IPS-15b (cell line): ENCODE results near the gene CLMP.

Experiments used
- H3K27me3 ChIP-seq: one replicate; pipeline ENCODE4 v1.6.1; 2013; ENCODE audit warnings: low read length; ENCODE audit not compliant: control insufficient read depth, insufficient read depth
- H3K36me3 ChIP-seq: one replicate; pipeline ENCODE4 v1.6.1; 2013; ENCODE audit warnings: low read length; ENCODE audit not compliant: control insufficient read depth, insufficient read depth
- H3K4me1 ChIP-seq: one replicate; pipeline ENCODE4 v1.6.1; 2013; ENCODE audit warnings: mild to moderate bottlenecking, low read length; ENCODE audit not compliant: control insufficient read depth, insufficient read depth
- H3K4me3 ChIP-seq: one replicate; pipeline ENCODE4 v1.5.1; 2013; ENCODE audit warnings: low read depth, low read length
- H3K9ac ChIP-seq: one replicate; pipeline ENCODE4 v1.6.1; 2013; ENCODE audit warnings: low read depth, mild to moderate bottlenecking, low read length
- H3K9me3 ChIP-seq: one replicate; pipeline ENCODE4 v1.6.1; 2013; ENCODE audit warnings: mild to moderate bottlenecking, low read length; ENCODE audit not compliant: control insufficient read depth, insufficient read depth

The CLMP gene

DNA sequence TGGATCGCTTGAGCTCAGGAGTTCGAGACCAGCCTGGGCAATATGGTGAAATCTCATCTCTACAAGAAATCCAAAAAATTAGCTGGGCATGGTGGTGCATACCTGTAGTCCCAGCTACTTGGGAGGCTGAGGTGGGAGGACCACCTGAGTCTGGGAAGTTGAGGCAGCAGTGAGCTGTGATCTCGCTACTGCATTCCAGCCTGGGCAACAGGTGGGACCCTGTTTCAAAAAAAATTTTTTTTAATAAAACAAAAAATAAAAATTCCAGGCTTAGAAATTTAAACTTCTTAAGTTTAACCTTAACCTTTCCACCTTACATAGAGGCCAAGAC is 21.2 kb downstream of the CLMP start:
- H3K27me3 ChIP-seq, result no peaks in the 10 kb centered on the region
- H3K9ac ChIP-seq, result no peak overlapping the region
- H3K4me3 ChIP-seq, result no peak overlapping the region
- H3K4me1 ChIP-seq, result peaks cover 9% of the 10 kb centered on the region
- H3K36me3 ChIP-seq, result no peaks in the 10 kb centered on the region
- H3K9me3 ChIP-seq, result no peaks in the 10 kb centered on the region

- Histone ChIP-seq H3K4me3 (no peak overlapping the region), H3K27me3 (no peaks in the 10 kb centered on the region), H3K9me3 (no peaks in the 10 kb centered on the region), H3K4me1 (peaks cover 5% of the 10 kb centered on the region), H3K9ac (no peak overlapping the region), H3K36me3 (no peaks in the 10 kb centered on the region)
These were observed 21.8 kb downstream of the CLMP start for GRCh38 chr11:123173040-123173855.

DNA sequence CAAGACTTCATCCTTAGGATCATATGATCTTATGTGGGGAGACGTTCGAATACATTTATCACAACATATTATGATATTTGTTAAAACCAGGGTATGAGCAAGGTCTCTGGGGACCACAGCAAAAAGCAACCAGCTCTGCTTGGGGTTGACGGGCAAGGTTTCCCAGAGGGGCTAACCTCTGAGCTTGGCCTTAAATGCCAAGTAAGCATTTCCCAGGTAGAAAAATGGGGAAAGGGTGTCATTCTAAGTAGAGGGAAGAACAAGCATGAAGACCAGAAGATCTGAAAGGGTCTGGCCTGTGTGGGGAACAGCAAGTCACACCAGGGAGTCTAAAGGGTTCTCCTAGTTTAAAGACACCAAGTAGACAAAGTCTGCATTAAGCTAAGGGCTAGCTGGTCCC is 24.1 kb downstream of the CLMP start:
- Histone ChIP-seq H3K4me3 (no peak overlapping the region), H3K36me3 (no peaks in the 10 kb centered on the region), H3K4me1 (peaks cover 4% of the 10 kb centered on the region), H3K27me3 (no peaks in the 10 kb centered on the region), H3K9me3 (no peaks in the 10 kb centered on the region), H3K9ac (no peak overlapping the region)

- Histone ChIP-seq H3K27me3 (no peaks in the 10 kb centered on the region), H3K4me1 (peaks cover 4% of the 10 kb centered on the region), H3K36me3 (no peaks in the 10 kb centered on the region), H3K4me3 (no peak overlapping the region), H3K9me3 (no peaks in the 10 kb centered on the region), H3K9ac (no peak overlapping the region)
These were observed 25.2 kb downstream of the CLMP start for GRCh38 chr11:123169821-123170220.

DNA sequence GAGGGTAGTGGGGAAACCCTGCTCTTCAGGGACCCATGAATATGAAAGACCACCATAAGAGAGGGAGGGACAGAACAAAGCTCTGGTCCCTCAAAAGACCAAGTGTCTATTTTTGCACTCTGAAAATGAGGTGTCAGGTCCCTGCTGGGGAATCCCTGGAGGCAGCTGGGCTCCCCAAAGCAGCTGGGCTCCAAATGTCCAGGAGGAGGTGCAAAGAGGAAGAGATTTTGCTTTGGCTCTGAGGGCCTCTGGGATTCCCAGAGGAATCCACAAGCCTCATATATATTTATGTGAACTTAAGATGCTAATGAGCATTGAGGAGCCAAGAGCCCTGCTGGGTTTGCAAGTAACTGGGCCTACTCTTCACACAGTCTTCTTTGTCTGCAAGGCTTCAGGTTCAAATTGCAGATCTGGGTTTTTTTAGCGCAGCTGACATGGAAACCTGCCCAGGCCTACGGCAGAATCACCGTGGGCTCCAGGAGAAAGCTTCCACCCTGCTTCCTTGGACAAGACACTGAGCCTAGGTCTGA is 26.0 kb downstream of the CLMP start:
- Histone ChIP-seq H3K36me3 (no peaks in the 10 kb centered on the region), H3K4me1 (peaks cover 4% of the 10 kb centered on the region), H3K4me3 (no peak overlapping the region), H3K9me3 (no peaks in the 10 kb centered on the region), H3K9ac (no peak overlapping the region), H3K27me3 (no peaks in the 10 kb centered on the region)

DNA sequence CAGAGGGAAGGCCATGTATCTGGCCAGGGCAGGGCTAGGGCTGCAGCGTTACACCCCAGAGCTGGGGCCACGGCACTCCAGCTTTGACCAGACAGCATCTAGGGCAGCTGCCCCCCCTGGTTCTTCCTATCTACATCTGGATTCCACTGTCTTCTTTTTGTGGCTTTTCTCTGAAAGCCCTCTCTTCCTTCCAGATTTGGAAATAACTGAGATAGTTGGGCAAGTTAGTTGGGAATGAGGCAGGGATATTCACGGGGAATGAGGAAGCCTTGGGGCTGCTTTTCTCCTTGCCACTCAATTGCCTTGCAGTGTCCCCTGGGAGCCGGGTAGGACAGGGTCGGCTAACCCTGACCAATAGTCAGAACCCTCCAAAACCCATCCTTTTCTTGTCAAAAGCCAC is 26.8 kb downstream of the CLMP start:
- Histone ChIP-seq H3K9me3 (no peaks in the 10 kb centered on the region), H3K9ac (no peak overlapping the region), H3K27me3 (no peaks in the 10 kb centered on the region), H3K36me3 (no peaks in the 10 kb centered on the region), H3K4me1 (peaks cover 4% of the 10 kb centered on the region), H3K4me3 (no peak overlapping the region)

DNA sequence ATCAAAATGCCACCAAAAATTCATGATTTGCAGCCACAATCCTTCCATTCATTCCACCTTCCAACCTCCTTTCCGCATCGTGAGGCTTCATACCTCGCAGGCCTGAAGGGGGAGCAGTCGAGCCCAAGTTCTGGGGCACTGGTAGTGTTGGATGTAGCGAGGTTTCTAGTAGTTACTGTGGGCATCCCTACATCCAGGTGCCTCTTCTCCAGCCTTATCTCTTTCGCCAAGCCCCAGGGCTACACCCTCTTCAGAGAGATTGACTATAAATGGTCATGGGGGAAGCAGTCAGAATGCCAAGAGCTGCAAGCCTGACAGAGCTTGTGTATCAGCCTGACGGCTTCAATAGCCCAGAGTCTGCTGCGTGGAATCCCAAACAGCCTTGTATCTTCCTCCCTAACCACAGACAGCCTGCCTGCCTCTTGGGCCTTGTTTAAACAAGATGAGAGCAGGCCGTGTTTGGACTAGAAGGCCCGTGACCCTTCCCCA is 28.9 kb downstream of the CLMP start:
- Histone ChIP-seq H3K4me3 (no peak overlapping the region), H3K36me3 (no peaks in the 10 kb centered on the region), H3K27me3 (no peaks in the 10 kb centered on the region), H3K9ac (no peak overlapping the region), H3K4me1 (peaks cover 4% of the 10 kb centered on the region), H3K9me3 (no peaks in the 10 kb centered on the region)

- no peaks in the 10 kb centered on the region for H3K36me3 ChIP-seq
- no peak overlapping the region for H3K4me3 ChIP-seq
- H3K4me1 ChIP-seq, result peaks cover 4% of the 10 kb centered on the region
- H3K27me3 ChIP-seq, result no peaks in the 10 kb centered on the region
- no peak overlapping the region for H3K9ac ChIP-seq
- no peaks in the 10 kb centered on the region for H3K9me3 ChIP-seq
These were observed 30.2 kb downstream of the CLMP start for GRCh38 chr11:123164732-123165450.

DNA sequence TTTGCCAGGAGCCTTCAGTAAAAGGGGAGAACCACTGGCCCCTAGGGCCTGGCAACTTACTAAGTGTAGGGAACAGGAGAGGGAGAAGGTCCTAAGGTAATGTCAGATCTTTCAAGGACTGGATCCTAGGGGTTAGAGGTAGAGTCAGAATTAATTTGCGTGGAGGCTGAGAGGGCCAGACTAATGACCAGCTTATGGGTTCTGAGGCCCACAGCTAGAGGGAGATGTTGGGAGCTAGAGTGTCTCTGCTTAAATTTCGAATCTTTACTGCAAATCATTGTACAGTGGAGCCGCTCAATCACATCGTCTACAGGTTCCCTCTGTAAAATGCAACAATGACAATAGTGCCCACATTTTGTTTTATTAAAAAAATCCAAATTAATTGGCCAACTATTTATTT is 31.4 kb downstream of the CLMP start:
- no peaks in the 10 kb centered on the region for H3K27me3 ChIP-seq

GRCh38 chr11:123161376-123162030 is 33.5 kb downstream of the CLMP start:
- Histone ChIP-seq H3K36me3 (no peaks in the 10 kb centered on the region), H3K9me3 (no peaks in the 10 kb centered on the region), H3K4me1 (no peaks in the 10 kb centered on the region), H3K27me3 (no peaks in the 10 kb centered on the region), H3K4me3 (no peak overlapping the region), H3K9ac (no peak overlapping the region)

More for the DNA sequence above, 31.4 kb downstream of the CLMP start:
- no peaks in the 10 kb centered on the region for H3K4me1 ChIP-seq
- H3K9ac ChIP-seq, result no peak overlapping the region
- no peaks in the 10 kb centered on the region for H3K9me3 ChIP-seq
- H3K4me3 ChIP-seq, result no peak overlapping the region
- H3K36me3 ChIP-seq, result no peaks in the 10 kb centered on the region

- no peaks in the 10 kb centered on the region for H3K36me3 ChIP-seq
- no peaks in the 10 kb centered on the region for H3K4me1 ChIP-seq
- no peaks in the 10 kb centered on the region for H3K27me3 ChIP-seq
- no peak overlapping the region for H3K4me3 ChIP-seq
- H3K9ac ChIP-seq, result no peak overlapping the region
- H3K9me3 ChIP-seq, result no peaks in the 10 kb centered on the region
These were observed 35.7 kb downstream of the CLMP start for GRCh38 chr11:123159183-123159857.
